ENCODE measurements around the gene LSM7. TPM values are rescaled to one million over a fixed set of nuclear protein-coding genes. Genes with fewer than 3 reads are reported as not detected.

The LSM7 gene
- total and polyA plus RNA-seq, 9 of the 15 experiments (the other 6 are each of a cell fraction or from before 2014, with no cell fraction given), result 40.5 to 690 (median 265) TPM

- TF ChIP-seq CEBPZ (IDR thresholded peaks at IDR 0.05; ENCODE audit: borderline replicate concordance, low read depth, low read length), result no peak
- no peak for TF ChIP-seq CHD7 (IDR thresholded peaks at IDR 0.05; ENCODE audit: low read depth, low read length)
- no peak for TF ChIP-seq KLF16 (IDR thresholded peaks at IDR 0.05)
- peak; percentile 23 for TF ChIP-seq FIP1L1 (IDR thresholded peaks at IDR 0.05; ENCODE audit: low read depth, low read length, poor library complexity, severe bottlenecking)
- no peak for TF ChIP-seq RFX1 (IDR thresholded peaks at IDR 0.05)
- no peak for TF ChIP-seq MNT (conservative IDR thresholded peaks at IDR 0.05)
- TF ChIP-seq STAG1 (CRISPR knock-in tag; IDR thresholded peaks at IDR 0.05; ENCODE audit: borderline replicate concordance), result peak; percentile 34; the same call in 1 of the 2 replicates
- TF ChIP-seq CREB1 (IDR thresholded peaks at IDR 0.05), result no peak
- 0 out of 2 replicates have a peak, but pooled peaks have one; percentile 26 for TF ChIP-seq CREB1 (CRISPR knock-in tag; IDR thresholded peaks at IDR 0.05)
- no peak for TF ChIP-seq SMARCA4 (IDR thresholded peaks at IDR 0.05)
- TF ChIP-seq KLF6 (CRISPR knock-in tag; IDR thresholded peaks at IDR 0.05; ENCODE audit: borderline replicate concordance), result no peak
- TF ChIP-seq EP400 (IDR thresholded peaks at IDR 0.05), result no peak
Observed at GRCh38 chr19:2274931-2275535, 53.4 kb downstream of the LSM7 start (continued).

All from K562 (cell line).